Lung microvascular endothelial cell (primary cell): Measurements from ENCODE around the gene RNASEL. TPM values are rescaled to one million over a fixed set of nuclear protein-coding genes. Genes with fewer than 3 reads are reported as not detected.
"Not testable (repeated sequence)": the region's sequence is repeated elsewhere in the genome, so short reads cannot be mapped to it uniquely, and the experiment has no call there.

Experiments used
- DNase-seq, 2 donors: peaks; one replicate each; pipeline versions ENCODE4 v3.0.0 to v3.0.0-alpha.2; 2010; ENCODE audit warnings: low read depth in 2 of 2
- total RNA-seq: library from RNA; depleted of rRNA; stranded (reverse); fragments of >200 nt; gene quantifications from 2 replicates; pipeline ENCODE4 v1.2.1, GENCODE V29; 2014

The RNASEL gene
- total RNA-seq, 1 donor from 2014 or later: 0.20 TPM

DNA sequence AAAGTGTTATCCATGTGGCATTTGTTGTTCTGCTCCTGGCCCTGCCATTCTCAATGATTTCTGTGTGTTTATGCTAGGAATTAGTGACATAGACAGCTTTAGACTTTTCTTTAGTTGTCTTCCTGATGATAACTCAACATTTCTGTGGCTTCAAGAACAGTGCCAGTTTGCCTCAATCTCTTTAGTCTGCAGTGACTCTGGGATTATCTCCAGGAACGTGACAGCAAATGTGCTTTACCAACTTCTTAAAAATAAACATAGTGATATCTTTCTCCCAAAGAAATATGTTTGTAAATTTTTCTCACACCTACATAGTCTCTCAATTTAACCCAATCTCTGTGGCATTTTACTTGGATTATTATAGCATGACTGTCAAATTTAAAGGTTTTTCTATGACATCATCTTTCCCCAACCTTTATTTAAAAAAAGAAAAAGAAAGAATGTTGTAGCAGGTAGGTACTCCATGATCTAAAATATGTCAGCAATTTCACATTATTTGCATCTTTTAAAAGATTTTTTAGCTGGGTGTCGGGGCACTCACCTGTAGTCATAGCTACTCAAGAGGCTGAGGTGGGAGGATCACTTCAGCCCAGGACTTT, 24.6 kb downstream of the RNASEL start:
- DNase-seq: no peak

DNA sequence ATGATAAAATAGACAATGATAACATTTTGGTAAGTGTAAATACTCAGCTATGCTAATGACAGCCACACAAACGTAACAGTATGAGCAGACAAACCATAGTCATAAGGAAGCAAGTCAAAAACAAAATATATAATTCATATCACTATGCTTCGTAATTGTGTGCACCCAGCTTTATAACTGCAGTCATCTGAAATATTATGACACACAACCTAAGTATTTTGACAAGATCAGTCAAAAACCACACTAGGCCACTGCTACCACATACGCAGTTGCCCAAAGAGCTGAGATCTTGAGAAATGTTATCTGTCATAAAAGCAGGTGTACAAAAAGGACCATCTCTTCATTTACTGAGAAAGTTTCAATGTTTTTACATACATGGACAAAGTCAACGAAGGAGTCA, 26.0 kb downstream of the RNASEL start:
- no peak for DNase-seq

DNA sequence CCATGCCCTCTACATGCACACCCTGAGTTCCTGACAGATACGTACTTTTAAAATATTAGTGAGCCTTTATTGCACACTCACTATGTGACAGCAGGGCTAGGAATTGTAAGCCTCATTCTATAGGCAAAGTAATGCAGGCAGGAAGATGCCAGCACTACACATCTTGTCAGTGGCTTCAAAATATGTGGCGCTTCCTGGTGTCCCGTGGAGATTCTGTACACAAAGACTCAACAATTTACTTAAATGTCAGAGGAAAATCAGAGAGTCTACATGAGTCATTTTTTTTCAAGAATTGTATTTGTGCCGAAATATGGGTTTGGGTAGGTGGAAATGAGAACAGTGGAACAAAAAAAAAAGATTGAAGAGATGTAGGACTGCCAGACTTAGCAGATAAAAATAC, 27.6 kb downstream of the RNASEL start:
- no peak for DNase-seq

DNA sequence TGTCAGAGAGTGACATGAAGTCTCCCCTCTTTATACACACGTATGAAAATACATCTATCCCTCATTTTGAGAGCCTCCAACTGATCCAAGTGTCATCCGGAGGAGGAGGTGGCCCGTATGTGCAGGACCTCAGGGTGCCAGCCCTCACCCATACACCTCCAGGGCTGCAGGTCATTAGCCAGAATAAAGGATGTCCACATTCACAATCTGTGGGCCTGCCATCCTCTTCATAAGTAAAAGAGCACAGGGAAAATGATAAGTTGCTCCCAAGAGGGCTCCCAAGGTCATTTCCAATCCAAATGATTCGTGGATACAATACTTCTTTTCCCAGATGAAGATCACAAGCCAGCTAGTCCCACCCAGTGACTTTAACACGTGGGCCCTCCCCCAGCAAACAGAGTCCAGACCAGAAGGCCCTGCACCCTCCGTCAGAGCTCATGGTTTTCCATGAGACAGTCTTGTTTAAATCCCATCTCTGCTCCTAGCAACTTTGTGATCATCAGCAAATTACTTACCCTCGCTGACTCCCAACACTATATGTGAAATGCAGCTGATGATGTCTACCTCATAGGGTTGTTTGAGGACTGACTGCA, 28.6 kb downstream of the RNASEL start:
- no peak for DNase-seq

DNA sequence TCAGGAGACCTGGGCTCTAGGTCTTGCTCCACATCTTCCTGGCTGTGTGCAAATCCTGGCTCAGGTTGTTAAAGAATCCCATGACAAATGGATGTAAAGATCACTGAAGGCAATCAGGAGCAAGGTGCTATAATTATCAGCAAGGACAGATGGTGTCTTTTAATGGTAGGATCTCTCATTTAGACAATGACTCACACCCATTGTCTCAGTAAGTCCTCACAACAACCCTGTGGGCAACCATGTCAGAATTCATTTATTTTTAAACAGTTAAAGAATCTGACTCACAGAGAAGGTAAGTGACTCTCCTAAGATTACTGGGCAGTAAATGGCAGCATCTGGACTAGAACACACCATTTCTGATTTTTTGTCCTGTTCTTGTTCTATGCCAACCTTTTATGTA, 32.8 kb downstream of the RNASEL start:
- no peak for DNase-seq

DNA sequence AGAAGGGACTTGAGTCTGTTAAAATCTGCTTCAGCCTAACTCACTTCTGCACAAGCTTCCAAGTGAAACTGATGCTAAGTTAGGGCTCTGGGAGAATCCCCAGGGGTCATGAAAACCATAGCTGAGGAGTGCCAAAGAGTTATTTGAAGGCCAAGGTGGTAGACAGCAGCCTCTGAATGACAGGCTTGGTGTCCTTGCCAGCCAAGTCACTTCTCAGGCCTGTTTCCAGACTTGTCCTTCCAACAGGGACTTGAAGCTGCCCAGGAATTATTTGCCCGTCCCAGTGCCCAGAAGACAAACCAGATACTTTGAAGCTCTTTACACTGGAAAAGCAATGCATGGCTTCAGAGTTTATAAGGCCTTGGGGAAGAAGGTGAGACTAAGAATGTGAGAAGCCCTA, 33.6 kb downstream of the RNASEL start:
- DNase-seq: no peak

DNA sequence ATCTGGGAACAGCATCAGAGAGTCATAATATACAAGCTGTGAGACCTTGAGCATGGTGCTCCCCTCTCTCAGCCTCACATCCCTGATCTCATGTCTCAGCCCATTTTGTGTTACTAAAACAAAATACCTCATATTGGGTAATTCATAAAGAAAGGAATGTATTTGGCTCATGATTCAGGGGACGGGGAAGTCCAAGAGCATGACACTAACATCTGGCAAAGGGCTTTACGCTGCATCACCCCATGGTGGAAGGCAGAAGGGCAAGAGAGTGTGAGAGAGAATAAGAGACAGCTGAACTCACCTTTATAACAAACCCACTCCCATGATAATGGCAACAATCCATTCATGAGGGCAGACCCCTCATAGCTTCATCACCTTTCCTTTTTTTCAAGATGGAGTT, 36.5 kb downstream of the RNASEL start:
- DNase-seq: no peak

DNA sequence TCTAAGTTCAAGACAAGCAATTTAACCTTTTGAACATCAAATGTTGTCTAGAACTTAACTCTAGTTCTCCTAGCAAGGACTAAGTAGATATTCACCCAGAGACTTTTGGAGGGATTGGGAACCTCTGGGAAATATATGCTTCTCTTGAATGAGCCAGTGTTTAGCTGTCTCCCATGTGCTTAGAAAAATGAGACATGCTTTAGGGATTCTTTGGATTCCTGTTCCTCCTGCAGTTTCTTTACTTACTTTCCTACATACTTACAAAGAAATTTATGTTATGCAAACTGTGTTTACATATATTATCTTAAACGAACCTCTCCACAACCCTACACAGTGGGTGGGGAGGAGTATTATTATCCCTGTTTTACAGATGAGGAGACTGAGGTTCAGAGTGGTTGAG, 39.2 kb downstream of the RNASEL start:
- DNase-seq: no peak

DNA sequence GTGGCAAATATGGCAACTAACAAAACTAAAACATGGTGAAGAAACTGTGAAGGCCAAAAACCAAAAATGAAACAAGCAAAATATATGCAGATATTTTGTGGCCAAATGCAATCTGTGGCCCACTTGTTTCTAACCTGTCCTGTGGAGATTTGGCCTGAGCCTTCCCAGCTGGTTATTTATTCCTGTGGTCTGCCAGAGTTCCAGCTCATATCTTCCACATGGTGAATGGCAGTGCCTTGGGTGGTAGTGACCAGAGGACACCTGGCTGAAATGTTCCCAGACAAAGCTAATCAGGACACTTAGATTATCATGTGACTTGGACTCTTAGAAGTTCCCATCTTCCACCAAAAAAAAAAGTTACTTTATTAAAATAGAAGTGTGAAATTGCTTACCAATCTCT, 39.7 kb downstream of the RNASEL start:
- no peak for DNase-seq

DNA sequence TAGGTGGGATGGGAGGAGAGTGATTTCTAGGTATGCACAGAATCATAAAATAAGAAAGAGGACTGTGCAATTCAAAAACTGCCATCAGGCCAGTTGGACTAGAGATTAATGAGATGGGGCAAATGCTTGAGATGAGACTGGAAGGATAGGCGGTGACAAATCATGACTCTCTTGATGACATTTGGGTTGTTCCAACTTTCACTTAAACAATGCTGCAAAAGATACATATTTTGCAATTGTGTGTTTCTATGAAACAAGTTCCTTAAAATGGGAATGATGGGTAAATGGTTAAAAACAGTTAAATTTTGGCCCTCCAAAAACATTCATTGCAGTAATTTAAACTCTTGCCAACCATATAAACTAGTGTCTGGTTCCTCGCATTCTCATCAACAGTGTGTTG, 55.2 kb downstream of the RNASEL start:
- DNase-seq: no peak

DNA sequence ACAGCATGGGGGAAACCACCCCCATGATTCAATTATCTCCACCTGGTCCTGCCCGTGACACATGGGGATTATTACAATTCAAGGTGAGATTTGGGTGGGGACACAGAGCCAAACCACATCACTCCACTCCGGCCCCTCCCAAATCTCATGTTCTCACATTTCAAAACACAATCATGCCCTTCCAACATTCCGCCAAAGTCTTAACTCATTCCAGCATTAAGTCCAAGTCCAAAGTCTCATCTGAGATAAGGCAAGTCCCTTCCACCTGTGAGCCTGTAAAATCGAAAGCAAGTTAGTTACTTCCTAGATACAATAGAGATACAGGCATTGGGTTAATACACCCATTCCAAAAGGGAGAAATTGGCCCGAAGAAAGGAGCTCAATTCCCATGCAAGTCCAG, 60.9 kb downstream of the RNASEL start:
- DNase-seq: not testable (repeated sequence)

DNA sequence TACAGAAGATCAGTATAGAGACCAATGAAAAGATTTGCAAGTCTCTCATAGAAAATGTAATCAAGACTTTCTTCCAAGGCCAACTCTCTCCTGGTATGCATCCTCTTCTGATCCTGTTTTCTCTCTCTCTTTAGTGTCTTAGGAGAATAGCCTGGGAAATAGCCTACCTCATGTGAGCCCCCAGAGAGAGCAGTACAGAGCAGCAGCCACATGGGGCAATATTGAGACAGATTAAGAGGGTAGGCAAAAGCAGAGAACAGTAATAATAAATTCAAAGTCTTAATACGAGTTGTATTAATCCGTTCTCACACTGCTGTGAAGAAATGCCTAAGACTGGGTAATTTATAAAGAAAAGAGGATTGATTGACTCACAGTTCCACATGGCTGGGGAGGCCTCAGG, 61.4 kb downstream of the RNASEL start:
- peak in 1 of 2 donors; percentile 3 for DNase-seq

DNA sequence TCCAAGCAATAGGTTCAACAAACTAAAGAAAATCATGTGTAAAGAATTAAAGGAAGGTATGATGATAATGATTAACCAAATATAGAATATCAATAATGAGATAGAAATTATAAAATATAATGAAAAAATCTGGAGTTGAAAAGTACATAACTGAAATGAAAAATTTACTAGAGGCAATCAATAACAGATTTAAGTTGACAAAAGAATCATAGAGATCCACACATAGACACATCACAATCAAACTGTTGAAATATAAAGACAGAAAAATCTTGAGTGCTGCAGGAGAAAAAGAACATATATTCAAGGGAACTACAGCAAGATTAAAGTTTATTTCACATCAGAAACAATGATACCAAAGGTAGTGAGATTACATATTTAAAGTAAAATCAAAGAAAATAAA, 63.7 kb downstream of the RNASEL start:
- DNase-seq: no peak

Other genes with a start within 250 kb of the RNASEL start
- 199 and 377 TPM in 2 replicates for gene GLUL, start 197.5 kb downstream of the RNASEL start, total RNA-seq
- gene TEDDM1, start 188.6 kb downstream of the RNASEL start, total RNA-seq: not detected in 2 replicates
- gene RGSL1, start 139.1 kb downstream of the RNASEL start, total RNA-seq: not detected in 2 replicates
- gene RGS16, start 15.1 kb upstream of the RNASEL start, total RNA-seq: 0.65 and 1.4 TPM in 2 replicates
- gene RGS8, start 95.3 kb upstream of the RNASEL start, total RNA-seq: not detected in 2 replicates
- 1.6 and 3.1 TPM in 2 replicates for gene NPL, start 200.5 kb upstream of the RNASEL start, total RNA-seq